ENCODE results near the gene ZC3H15.
"Not testable (repeated sequence)": the region's sequence is repeated elsewhere in the genome, so short reads cannot be mapped to it uniquely, and the experiment has no call there.

Gene ZC3H15

DNA sequence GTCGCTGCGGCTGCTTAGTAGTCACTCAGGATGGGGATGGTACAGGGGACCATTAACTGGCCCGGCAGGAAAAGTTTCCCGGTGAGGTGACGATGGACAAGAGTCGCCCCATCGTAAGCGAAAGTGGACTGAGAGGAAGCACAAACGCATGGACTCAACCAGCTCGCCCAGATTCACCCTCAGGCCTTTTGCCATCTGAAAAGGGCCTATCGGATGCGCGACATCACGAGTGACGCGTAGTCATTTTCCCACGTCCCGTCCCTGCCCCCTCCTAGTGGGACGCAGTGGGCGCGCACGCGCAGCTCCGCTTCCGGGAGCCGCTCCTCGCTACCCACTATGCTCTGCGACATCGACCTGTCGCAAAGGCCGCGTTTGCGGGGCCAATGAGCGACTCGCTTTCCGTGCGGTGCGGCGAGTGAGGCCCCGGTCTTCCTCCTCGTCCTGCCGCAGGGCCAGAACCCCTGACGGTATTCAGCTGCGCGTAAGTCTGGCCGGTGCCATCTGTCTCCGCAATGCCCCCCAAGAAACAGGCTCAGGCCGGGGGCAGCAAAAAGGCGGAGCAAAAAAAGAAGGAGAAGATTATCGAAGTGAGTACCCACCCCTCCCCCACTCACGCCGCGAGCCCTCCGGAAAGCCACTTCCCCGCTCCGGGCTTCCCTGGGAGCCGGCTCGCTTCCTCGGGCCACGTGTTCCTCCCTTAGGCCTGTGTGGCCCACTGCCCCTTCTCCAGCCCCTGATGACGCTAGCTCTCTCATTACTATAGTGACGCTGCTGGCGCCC lies at the start of gene ZC3H15:
ZC3H15 (plus strand) TSS at position 390 of the 780 bp plus-strand sequence; CDS start at position 513, 123 bp downstream.
- peak; percentile 93 for DNase-seq (ENCODE audit: low read depth)

DNA sequence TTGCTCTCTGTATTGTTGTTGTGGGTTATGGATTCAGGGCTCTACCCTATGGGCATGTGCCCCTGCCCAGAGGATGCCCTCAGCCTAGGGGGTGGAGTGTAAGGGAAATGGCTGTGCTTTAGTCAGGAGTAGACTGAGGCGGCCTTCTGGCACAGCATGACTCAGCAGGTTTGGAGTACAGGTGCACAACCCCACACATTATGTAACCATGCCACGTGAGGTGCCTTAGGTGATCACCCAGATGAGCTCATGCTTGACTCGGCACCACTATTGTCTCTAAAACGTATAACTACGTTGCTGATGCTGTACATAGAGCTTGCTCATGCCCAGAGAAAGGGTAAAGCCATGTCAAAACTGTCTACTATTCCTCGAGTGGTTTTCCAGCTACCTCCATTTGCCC lies 48.3 kb upstream of the ZC3H15 start:
- DNase-seq (ENCODE audit: low read depth): no peak

DNA sequence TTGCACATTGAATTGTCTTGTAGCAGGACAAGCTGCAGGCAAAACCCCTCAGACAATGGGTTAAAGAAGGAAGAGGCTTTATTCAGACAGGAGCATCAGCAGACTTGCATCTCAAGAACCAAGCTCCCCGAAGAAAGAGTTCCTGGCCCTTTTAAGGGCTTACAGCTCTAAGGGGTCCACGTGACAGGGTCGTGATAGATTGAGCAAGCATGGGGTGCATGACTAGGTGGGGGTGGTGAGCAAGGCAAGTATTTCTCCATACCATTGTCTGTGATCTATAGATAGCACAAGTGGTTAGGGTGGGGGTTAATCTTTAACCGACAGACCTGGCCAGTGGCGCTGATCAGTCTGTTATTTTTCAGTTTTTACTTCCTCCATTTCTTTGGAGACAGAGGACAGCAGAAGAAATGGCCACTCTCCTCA lies 46.4 kb upstream of the ZC3H15 start:
- DNase-seq (ENCODE audit: low read depth): not testable (repeated sequence)

DNA sequence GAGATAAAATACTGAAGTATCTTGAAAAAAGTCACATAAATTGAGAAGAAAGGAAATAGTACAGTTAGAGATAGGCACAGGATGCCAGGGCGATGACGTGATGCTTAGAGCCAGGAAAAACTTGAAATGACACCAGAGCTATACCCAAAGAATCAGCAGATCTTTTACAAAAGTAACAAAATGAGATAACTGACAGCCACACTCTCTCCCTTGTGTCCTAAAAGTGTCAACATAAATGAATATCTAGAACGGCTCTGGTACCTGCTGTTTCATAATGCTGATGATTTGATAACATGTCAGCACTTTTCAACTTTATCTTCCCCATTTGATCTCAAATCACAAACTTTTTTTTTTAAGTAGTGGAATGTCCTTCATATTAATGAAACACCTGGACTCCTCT lies 45.6 kb upstream of the ZC3H15 start:
- no peak for DNase-seq (ENCODE audit: low read depth)

DNA sequence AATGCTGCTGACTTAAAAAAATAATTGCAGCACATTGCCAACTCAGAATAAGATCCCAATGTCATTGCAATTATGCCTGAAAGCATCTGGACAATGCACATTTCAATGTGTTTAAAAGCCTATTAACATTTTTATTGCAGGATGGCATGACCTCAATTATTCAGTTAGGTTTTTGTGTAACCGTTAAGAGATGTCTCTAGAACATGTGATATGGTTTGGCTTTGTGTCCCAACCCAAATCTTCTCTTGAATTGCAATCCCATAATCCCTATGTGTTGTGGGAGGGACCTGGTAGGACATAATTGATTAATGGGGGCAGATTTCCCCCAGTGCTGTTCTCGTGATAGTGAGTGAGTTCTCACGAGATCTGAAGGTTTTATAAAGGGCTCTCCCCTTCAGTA lies 43.2 kb upstream of the ZC3H15 start:
- DNase-seq (ENCODE audit: low read depth): no peak

DNA sequence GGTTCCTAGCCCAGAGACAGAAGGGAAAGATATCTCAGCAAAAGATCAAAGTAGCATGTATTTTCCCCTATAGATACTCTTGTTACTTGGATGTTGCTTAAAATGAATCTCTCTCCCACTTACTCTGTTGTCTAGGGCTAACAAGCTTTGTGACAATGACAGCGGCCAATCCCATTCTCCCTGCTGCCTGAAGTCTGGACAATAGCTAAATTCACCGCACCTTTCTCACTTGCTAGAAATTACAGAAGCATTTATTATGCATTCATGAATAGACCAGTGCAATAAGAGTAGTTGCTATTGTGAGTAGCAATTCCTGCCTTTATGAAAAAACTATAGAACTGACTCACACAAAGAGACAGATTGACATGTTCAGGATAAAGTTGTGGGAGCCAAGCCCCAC lies 42.2 kb upstream of the ZC3H15 start:
- DNase-seq (ENCODE audit: low read depth): no peak

DNA sequence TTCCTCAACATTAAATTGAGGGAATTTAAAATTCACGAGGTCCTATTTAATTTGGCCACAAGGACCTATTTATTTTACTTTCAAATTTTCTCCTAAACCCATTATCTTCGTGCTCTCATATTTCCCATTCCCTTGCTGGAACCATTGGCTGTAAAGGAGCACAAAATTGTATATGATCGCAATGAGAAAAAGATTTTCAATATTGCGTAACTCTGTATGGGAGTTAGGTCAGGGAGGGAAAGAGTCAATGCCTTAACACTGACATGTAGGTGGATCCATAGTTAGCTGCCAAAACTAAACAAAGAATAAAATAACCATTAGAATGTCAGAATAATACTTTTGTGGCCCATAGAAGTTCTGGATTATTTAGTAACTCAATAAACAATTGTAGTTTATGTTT lies 40.6 kb upstream of the ZC3H15 start:
- no peak for DNase-seq (ENCODE audit: low read depth)

GRCh38 chr2:186455613-186456012 lies 30.4 kb upstream of the ZC3H15 start:
- DNase-seq (ENCODE audit: low read depth): no peak

DNA sequence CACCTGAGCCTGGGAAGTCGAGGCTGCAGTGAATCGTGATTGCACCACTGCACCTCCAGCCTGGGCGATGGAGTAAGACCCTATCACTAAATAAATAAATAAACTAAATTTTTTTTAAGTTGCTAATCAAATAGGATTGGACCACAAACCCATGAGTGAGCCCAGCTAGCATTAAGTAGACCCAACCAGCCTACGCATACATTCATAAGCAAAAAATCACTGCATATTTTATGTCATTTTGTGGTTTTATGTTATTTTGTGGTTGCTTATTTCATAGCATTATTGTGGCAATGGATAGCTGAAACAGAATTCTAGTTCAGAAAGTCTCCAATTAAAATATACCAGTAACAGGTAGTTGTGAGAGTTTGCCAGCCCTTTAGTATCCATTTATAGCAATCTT lies 29.1 kb upstream of the ZC3H15 start:
- DNase-seq (ENCODE audit: low read depth): no peak

DNA sequence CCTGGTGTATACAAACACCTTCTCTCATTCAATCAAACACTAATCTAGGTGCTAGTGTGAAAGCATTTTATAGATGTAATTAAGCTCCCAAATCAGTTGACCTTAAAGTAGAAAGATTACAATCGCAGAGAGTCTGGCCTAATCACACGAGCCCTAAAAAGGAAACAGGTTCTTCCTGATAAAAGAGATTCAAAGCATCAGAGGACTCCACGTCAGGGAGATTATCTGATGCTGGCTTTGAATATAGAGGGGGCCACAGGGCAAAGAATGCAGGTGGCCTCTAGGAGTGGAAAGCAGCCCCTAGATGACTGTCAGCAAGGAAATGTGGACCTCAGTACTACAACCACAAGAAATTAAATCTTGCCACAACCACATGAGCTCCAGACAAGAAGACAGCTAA lies 28.2 kb upstream of the ZC3H15 start:
- no peak for DNase-seq (ENCODE audit: low read depth)

DNA sequence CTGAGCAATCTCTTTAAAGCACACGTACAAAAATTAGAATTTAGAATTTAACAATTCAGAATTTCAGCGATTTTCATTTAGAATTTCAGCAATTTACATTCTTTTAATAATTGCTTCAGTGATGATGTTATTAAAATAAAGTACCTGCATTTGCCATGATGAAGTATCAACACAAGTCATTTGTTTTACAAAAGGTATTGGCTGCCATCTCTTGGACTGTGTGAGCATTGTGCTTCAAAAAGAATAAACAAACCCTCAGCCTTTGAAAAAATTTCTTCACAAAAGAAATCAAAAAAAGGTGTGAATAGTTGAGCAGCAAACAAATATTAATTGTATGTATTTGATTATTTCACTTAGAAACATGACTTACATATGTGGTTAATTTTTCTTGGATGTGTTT lies 27.1 kb upstream of the ZC3H15 start:
- no peak for DNase-seq (ENCODE audit: low read depth)

- no peak for DNase-seq (ENCODE audit: low read depth)
Observed at GRCh38 chr2:186460465-186460864, 25.6 kb upstream of the ZC3H15 start.

DNA sequence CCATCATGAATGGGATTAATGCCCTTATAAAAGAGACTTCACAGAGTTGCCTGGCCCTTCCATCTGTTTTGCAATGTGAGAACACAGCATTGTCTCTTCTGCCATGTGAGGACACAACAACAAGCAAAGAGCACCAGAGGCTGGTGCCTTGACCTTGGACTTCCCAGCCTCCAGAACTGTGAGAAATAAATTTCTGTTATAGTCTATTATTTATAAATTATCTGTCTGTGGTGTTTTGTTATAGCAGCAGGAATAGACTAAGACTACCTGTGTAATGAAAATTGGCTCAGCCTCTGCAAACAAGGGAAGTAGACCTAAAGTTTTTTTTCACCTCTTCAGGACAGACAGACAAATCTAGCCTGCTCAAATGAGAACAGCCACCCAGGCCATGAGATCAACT lies 19.3 kb upstream of the ZC3H15 start:
- DNase-seq (ENCODE audit: low read depth): no peak

GRCh38 chr2:186467421-186467820 lies 18.6 kb upstream of the ZC3H15 start:
- no peak for DNase-seq (ENCODE audit: low read depth)

GRCh38 chr2:186472722-186473493 lies 13.2 kb upstream of the ZC3H15 start:
- not testable (repeated sequence) for DNase-seq (ENCODE audit: low read depth)

GRCh38 chr2:186474239-186474638 lies 11.8 kb upstream of the ZC3H15 start:
- not testable (repeated sequence) for DNase-seq (ENCODE audit: low read depth)

GRCh38 chr2:186477790-186478189 lies 8.3 kb upstream of the ZC3H15 start:
- DNase-seq (ENCODE audit: low read depth): no peak

DNA sequence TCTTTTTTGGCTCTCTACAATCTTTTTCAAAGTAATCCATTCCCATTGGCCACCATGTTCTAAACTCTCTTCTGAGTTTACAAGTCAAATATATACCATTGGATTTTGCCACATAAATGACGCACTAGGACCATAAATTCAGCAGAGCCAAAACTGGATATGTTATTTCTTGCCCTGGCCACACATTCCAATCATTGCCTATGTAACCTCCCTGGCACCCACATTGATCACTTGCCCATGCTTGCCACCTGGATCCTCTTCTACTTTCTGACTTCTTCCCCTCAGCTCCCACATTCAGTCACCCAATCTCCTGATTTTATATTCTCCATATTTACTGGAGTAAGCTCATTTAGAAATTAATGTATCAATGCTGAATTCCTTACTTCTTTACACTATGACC lies 5.1 kb upstream of the ZC3H15 start:
- no peak for DNase-seq (ENCODE audit: low read depth)

- no peak for DNase-seq (ENCODE audit: low read depth)
Observed at GRCh38 chr2:186484062-186484735, 1.9 kb upstream of the ZC3H15 start.

GRCh38 chr2:186485576-186485870 lies 537 bp upstream of the ZC3H15 start:
- no peak for DNase-seq (ENCODE audit: low read depth)

DNA sequence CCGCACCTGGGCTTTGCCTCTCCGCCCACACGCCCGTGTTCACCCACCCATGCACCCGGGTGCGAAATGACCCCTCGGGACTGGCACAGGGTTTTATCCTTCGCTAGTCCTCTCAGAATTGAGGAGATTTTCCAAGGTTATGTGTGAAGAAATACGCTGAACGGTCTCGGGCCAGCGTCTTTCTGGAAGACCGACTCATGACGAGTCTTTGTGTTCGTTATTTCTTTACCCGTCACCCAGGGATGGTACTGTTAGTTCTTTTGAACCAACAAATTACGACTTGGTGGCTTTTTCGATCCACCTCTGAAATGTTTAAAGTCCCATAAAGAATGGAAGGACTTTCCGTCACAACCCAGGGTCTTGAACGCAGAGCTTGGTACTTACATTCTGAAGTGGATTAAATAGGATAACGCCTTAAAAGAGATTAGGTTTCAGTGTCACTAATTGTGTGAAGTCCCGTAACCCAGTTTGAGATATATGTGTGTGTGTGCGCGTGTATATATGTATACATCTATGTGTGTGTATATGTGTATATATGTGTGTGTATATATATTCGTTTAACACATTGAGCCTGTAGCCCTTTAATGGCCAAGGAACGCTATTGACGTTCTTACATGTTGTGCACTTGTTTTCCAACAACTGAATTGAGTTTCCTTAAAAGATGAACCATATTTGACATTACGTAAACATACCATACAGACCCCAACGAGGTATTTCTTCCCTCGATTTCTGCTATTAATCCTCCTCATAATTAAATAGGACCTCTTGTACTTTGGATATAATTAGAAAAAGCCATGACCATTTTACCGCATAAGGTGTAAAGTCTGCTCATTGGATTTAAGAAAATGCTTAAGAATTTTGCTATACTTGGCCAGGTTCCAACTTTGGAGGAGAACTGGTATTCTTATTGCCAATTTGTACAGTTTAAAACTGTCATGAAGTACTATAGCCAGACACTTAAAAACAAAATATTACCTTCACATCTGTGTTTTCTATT lies 889 bp downstream of the ZC3H15 start:
- no peak for DNase-seq (ENCODE audit: low read depth)

GRCh38 chr2:186493564-186494085 lies 7.6 kb downstream of the ZC3H15 start:
- no peak for DNase-seq (ENCODE audit: low read depth)
